CD4-positive, alpha-beta T cell treated with Interleukin-21 for 1 hour (primary cell): Measurements from ENCODE around the gene RGSL1.
"Not testable (repeated sequence)": the region's sequence is repeated elsewhere in the genome, so short reads cannot be mapped to it uniquely, and the experiment has no call there.

Experiments used
- DNase-seq: peaks from one replicate; pipeline ENCODE4 v3.0.0-alpha.2; 2020

RGSL1 gene

DNA sequence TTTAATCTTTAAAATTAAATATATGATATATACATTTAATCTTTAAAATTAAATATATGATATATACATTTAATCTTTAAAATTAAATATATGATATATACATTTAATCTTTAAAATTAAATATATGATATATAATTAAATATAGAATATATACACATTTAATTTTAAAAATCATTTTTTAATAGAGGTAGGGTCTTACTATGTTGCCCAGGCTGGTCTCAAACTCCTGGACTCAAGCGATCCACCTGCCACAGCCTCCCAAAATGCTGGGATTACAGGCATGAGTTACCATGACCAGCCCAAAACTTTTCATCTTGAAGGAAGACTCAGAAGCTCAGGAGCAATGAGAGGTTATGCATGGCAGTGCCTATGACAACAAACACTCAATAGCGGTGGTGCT, 2.8 kb upstream of the RGSL1 start:
- not testable (repeated sequence) for DNase-seq

GRCh38 chr1:182447660-182448059, 2.3 kb upstream of the RGSL1 start:
- DNase-seq = no peak

DNA sequence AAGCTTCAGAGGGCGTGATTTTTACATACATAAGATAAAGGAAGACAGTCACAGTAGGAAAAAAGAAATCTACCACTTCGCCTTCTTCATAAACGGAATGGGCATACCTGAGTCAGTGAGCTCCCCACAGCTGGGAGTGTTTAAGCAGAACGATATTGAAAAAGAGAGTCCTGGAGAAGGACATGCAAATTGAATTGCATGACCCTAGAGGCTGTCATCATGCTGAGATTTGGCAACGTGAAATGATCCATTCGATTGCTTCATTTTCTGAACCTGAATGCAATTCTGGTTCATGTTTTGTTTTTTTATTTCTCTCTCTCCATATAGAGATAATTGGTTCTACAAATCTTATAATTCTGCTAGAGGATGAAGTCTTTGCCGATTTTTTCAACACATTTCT, 3.7 kb downstream of the RGSL1 start:
- DNase-seq = no peak

DNA sequence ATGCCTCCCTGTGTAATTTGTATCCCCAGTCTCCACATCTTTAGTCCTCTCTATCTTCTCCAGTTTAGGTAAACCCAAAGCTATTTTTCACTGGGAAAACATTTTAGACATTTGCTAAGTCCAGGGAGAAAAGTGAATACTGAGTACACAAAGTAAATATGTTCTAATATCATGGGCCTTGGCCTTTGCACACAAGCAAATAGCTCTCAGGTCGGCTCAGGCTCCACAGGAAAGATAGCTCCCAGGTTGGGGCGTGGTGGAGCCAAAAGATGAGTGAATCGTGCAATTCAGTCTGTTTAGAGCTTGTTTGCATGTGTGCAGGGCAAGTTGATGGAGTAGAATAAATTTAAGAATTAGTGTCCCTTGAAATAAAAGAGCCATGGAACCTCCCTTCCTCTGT, 7.9 kb downstream of the RGSL1 start:
- no peak for DNase-seq

DNA sequence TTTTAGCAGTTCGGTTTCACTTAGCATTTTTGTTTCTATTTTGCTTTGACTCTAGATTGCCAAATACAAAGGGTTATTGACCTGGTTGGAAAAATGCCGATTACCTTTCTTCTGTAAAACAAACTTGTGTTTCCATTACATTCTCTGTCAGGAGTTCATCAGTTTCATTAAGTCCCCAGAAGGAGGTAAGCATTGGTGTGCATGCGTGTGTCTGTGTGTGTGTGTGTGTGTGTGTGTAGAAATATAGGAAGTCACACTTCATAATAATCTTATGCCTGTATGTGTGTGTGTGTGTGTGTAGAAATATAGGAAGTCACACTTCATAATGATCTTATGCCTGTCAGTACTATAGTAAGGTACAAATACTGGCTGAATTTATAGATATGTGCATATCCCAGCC, 10.0 kb downstream of the RGSL1 start:
- no peak for DNase-seq

DNA sequence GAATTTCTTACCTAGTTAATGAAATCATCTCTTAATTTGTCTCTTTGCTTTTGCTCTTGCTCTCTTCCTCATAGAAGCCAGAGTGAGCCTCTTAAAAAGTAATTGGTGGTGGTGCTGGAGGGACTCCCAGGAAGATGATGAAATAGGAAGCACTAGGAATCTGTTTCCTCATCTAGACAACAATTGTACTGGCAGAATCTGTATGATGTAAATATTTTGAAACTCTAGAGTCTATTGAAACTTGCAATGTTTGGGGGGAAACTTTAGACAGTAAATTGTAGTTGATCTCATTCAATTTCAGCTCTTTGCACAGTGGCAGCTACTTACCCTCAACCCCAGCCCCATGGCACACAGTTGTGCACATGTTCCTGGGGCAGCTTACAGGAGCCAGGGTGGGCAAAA, 10.6 kb downstream of the RGSL1 start:
- DNase-seq = no peak

- DNase-seq = no peak
These were observed 23.6 kb downstream of the RGSL1 start for GRCh38 chr1:182473556-182473955.

DNA sequence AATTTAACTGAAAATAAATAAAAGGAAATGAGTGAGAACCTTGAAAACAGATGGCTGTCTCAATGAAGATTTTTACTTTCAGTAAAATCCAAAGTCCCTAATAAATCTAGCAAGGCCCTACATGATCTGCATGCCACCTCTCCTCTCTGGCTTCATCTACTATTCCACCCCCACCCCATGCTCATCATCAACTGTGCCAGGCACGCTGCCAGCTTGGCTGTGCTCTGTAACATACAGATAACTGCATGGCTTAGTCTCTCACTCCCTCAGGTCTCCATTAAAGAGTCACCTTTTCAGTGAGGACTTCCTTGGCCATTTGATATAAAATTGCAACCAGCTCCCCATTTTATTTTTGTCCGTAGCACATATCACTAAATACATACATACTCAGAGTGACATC, 26.7 kb downstream of the RGSL1 start:
- DNase-seq = no peak

- no peak for DNase-seq
These were observed 28.3 kb downstream of the RGSL1 start for GRCh38 chr1:182478238-182478637.

- DNase-seq = no peak
These were observed 34.1 kb downstream of the RGSL1 start for GRCh38 chr1:182484067-182484466.

DNA sequence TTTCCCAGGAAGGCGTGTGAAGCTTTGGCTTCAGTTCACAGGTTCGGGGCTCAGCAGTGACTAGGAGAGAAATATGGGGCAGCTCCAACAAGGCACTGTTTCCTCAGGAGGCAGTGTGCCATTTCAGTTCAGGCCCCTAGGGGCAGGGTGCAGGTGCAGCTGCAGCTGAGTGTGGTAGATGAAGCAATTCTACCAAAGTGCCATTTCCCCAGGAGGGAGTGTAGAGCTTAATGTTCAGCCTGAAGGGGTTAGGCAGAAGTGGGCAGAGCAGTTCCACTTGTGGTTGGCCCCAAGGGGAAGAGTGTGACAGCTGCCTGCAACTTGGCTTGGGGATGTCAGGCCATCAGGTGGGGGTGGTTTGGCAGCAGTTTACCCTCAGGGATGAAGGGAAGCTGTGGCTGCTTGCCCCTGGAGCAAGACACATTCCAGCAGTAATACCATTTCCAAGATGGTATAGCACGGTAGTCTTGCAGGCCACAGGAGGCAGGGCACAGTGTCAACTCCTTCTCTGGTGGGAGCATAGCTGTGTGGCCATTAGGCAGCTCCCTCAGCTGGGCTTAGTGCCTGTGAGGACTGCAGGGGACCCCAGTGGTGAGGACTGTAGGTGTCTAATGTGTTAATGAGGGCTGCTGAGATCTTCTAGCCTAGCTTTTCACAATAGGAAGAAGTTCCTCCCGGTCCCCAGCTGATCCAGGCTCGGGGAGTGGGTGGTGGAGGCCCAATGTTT, 34.7 kb downstream of the RGSL1 start:
- peak; percentile 21 for DNase-seq

GRCh38 chr1:182485861-182486260, 35.9 kb downstream of the RGSL1 start:
- DNase-seq = no peak

DNA sequence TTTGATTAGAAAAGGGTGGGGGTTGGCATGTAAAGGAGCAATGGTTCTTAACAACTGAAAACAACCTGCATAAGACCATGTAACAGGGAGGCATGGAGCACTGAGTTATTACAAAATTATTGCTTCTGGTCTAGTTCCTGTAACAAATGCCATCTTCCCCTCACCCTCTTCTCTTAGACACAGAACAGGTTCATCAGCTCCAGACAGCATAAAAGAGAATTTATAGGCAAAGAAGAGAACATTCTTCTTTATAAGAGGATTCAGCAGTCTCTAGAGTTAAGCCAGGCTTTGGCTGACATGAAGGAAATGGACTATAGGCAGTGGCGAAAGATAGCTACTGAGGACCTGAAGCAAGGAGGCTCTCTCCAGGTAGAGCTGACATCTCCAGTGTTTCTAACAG, 38.9 kb downstream of the RGSL1 start:
- no peak for DNase-seq

- DNase-seq = no peak
These were observed 43.1 kb downstream of the RGSL1 start for GRCh38 chr1:182493063-182493462.

- no peak for DNase-seq
These were observed 45.1 kb downstream of the RGSL1 start for GRCh38 chr1:182495002-182495401.

DNA sequence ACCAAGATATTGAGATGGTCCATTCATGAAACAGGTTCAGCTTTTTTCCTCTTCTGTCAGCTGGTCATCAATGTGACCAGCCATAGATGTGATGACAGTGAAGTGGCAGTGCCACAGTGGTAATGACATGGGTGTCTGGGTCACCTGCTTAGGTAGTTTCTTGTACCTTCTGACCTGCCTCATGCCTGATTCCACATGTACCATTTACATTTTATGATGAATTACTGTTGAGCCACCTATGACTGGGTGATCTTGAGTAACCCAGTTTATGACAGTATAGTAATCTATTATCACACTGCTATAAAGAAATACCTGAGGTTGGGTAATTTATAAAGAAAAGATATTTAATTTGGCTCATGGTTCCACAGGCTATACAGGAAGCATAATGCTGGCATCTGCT, 45.7 kb downstream of the RGSL1 start:
- no peak for DNase-seq

- no peak for DNase-seq
These were observed 57.7 kb downstream of the RGSL1 start for GRCh38 chr1:182507685-182508084.

GRCh38 chr1:182515556-182515955, 65.6 kb downstream of the RGSL1 start:
- no peak for DNase-seq

DNA sequence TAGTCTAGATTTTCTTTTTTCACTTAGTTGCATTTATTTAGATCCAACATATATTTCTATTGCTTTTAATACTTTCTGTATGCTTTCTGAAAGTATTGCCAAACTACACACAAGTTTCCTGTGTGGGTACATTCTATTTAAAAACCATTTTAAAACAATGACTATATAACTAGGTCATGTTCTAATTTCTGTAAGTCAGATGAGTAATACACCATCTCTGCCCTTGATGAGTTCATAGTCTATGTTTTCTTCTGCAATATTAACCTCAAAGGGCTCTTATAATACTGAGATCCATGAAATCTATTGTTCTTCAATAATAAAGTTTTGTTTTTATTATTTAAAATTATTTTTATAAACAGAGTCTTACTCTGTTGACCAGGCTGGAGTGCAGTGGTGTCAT, 70.8 kb downstream of the RGSL1 start:
- DNase-seq = no peak

DNA sequence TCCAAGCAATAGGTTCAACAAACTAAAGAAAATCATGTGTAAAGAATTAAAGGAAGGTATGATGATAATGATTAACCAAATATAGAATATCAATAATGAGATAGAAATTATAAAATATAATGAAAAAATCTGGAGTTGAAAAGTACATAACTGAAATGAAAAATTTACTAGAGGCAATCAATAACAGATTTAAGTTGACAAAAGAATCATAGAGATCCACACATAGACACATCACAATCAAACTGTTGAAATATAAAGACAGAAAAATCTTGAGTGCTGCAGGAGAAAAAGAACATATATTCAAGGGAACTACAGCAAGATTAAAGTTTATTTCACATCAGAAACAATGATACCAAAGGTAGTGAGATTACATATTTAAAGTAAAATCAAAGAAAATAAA, 75.4 kb downstream of the RGSL1 start:
- no peak for DNase-seq

DNA sequence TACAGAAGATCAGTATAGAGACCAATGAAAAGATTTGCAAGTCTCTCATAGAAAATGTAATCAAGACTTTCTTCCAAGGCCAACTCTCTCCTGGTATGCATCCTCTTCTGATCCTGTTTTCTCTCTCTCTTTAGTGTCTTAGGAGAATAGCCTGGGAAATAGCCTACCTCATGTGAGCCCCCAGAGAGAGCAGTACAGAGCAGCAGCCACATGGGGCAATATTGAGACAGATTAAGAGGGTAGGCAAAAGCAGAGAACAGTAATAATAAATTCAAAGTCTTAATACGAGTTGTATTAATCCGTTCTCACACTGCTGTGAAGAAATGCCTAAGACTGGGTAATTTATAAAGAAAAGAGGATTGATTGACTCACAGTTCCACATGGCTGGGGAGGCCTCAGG, 77.7 kb downstream of the RGSL1 start:
- DNase-seq = no peak

DNA sequence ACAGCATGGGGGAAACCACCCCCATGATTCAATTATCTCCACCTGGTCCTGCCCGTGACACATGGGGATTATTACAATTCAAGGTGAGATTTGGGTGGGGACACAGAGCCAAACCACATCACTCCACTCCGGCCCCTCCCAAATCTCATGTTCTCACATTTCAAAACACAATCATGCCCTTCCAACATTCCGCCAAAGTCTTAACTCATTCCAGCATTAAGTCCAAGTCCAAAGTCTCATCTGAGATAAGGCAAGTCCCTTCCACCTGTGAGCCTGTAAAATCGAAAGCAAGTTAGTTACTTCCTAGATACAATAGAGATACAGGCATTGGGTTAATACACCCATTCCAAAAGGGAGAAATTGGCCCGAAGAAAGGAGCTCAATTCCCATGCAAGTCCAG, 78.3 kb downstream of the RGSL1 start:
- not testable (repeated sequence) for DNase-seq

DNA sequence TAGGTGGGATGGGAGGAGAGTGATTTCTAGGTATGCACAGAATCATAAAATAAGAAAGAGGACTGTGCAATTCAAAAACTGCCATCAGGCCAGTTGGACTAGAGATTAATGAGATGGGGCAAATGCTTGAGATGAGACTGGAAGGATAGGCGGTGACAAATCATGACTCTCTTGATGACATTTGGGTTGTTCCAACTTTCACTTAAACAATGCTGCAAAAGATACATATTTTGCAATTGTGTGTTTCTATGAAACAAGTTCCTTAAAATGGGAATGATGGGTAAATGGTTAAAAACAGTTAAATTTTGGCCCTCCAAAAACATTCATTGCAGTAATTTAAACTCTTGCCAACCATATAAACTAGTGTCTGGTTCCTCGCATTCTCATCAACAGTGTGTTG, 84.0 kb downstream of the RGSL1 start:
- no peak for DNase-seq

DNA sequence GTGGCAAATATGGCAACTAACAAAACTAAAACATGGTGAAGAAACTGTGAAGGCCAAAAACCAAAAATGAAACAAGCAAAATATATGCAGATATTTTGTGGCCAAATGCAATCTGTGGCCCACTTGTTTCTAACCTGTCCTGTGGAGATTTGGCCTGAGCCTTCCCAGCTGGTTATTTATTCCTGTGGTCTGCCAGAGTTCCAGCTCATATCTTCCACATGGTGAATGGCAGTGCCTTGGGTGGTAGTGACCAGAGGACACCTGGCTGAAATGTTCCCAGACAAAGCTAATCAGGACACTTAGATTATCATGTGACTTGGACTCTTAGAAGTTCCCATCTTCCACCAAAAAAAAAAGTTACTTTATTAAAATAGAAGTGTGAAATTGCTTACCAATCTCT, 99.4 kb downstream of the RGSL1 start:
- no peak for DNase-seq

GRCh38 chr1:182549811-182550210, 99.9 kb downstream of the RGSL1 start:
- no peak for DNase-seq

GRCh38 chr1:182552527-182552926, 102.6 kb downstream of the RGSL1 start:
- no peak for DNase-seq
